ENCODE measurements around the gene RXFP4.

DNA sequence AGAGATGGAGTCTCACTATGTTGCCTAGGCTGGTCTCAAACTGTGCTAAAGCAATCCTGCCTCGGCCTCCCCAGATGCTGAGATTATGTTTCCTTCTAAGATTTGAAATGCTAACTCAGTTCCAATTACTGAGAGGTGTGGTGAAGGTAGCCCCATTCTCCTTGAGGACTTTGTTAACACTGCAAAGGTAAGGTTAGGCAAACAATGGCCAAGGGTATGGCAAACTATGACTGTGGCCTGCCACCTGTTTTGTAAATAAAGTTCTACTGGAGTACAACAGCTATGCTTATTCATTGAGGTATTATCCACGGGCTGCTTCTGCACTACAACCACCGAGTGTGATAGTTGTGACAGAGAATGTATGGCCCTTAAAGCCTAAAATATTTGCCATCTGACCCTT lies 20.7 kb upstream of the RXFP4 start:
- TF ChIP-seq, protein P1, sequence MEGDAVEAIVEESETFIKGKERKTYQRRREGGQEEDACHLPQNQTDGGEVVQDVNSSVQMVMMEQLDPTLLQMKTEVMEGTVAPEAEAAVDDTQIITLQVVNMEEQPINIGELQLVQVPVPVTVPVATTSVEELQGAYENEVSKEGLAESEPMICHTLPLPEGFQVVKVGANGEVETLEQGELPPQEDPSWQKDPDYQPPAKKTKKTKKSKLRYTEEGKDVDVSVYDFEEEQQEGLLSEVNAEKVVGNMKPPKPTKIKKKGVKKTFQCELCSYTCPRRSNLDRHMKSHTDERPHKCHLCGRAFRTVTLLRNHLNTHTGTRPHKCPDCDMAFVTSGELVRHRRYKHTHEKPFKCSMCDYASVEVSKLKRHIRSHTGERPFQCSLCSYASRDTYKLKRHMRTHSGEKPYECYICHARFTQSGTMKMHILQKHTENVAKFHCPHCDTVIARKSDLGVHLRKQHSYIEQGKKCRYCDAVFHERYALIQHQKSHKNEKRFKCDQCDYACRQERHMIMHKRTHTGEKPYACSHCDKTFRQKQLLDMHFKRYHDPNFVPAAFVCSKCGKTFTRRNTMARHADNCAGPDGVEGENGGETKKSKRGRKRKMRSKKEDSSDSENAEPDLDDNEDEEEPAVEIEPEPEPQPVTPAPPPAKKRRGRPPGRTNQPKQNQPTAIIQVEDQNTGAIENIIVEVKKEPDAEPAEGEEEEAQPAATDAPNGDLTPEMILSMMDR (IDR thresholded peaks at IDR 0.05; ENCODE audit: insufficient read depth, low read depth, low read length): no peak
- no peak for TF ChIP-seq EZH2 (IDR thresholded peaks at IDR 0.05; ENCODE audit: insufficient read depth, low read length)

All from astrocyte (in vitro differentiated cells and primary cell).